ENCODE data around the gene MTMR6. TPM values are rescaled to one million over a fixed set of nuclear protein-coding genes. Genes with fewer than 3 reads are reported as not detected.

MTMR6 gene
- total RNA-seq, 1 donor from 2014 or later: 27.6 TPM

- TF ChIP-seq CTCF (IDR thresholded peaks at IDR 0.05; ENCODE audit: insufficient read depth, low read length, poor library complexity, severe bottlenecking): no peak
- no peak for DNase-seq (ENCODE audit: low read depth)
- peak overlapping the region; percentile 96 for H3K4me3 ChIP-seq (ENCODE audit: low read depth, low read length)
- H3K27me3 ChIP-seq (ENCODE audit: control insufficient read depth, insufficient read depth, low read length): no peaks in the 10 kb centered on the region
- no peaks in the 10 kb centered on the region for H3K36me3 ChIP-seq (ENCODE audit: control insufficient read depth, insufficient read depth, low read length)
Measured at GRCh38 chr13:25300861-25301346, 13.6 kb upstream of the MTMR6 start.

- Histone ChIP-seq H3K4me3 (ENCODE audit: low read depth, low read length) (no peak overlapping the region), H3K27me3 (ENCODE audit: control insufficient read depth, insufficient read depth, low read length) (no peaks in the 10 kb centered on the region), H3K36me3 (ENCODE audit: control insufficient read depth, insufficient read depth, low read length) (no peaks in the 10 kb centered on the region)
- no peak for TF ChIP-seq CTCF (IDR thresholded peaks at IDR 0.05; ENCODE audit: insufficient read depth, low read length, poor library complexity, severe bottlenecking)
- DNase-seq (ENCODE audit: low read depth): no peak
Measured at GRCh38 chr13:25295701-25296100, 8.4 kb upstream of the MTMR6 start.

- Histone ChIP-seq H3K4me3 (ENCODE audit: low read depth, low read length) (no peak overlapping the region), H3K27me3 (ENCODE audit: control insufficient read depth, insufficient read depth, low read length) (no peaks in the 10 kb centered on the region), H3K36me3 (ENCODE audit: control insufficient read depth, insufficient read depth, low read length) (no peaks in the 10 kb centered on the region)
- TF ChIP-seq CTCF (IDR thresholded peaks at IDR 0.05; ENCODE audit: insufficient read depth, low read length, poor library complexity, severe bottlenecking): no peak
- no peak for DNase-seq (ENCODE audit: low read depth)
Measured at GRCh38 chr13:25295228-25295627, 7.9 kb upstream of the MTMR6 start.

- TF ChIP-seq CTCF (IDR thresholded peaks at IDR 0.05; ENCODE audit: insufficient read depth, low read length, poor library complexity, severe bottlenecking): no peak
- H3K4me3 ChIP-seq (ENCODE audit: low read depth, low read length): no peak overlapping the region
- H3K27me3 ChIP-seq (ENCODE audit: control insufficient read depth, insufficient read depth, low read length): no peaks in the 10 kb centered on the region
- no peaks in the 10 kb centered on the region for H3K36me3 ChIP-seq (ENCODE audit: control insufficient read depth, insufficient read depth, low read length)
- DNase-seq (ENCODE audit: low read depth): peak; percentile 34
Measured at GRCh38 chr13:25292301-25292700, 5.0 kb upstream of the MTMR6 start.

- TF ChIP-seq CTCF (IDR thresholded peaks at IDR 0.05; ENCODE audit: insufficient read depth, low read length, poor library complexity, severe bottlenecking): no peak
- Histone ChIP-seq H3K27me3 (ENCODE audit: control insufficient read depth, insufficient read depth, low read length) (no peaks in the 10 kb centered on the region), H3K4me3 (ENCODE audit: low read depth, low read length) (no peak overlapping the region), H3K36me3 (ENCODE audit: control insufficient read depth, insufficient read depth, low read length) (no peaks in the 10 kb centered on the region)
- DNase-seq (ENCODE audit: low read depth): no peak
Measured at GRCh38 chr13:25291691-25292090, 4.4 kb upstream of the MTMR6 start.

- Histone ChIP-seq H3K27me3 (ENCODE audit: control insufficient read depth, insufficient read depth, low read length) (no peaks in the 10 kb centered on the region), H3K36me3 (ENCODE audit: control insufficient read depth, insufficient read depth, low read length) (no peaks in the 10 kb centered on the region), H3K4me3 (ENCODE audit: low read depth, low read length) (no peak overlapping the region)
- no peak for DNase-seq (ENCODE audit: low read depth)
- no peak for TF ChIP-seq CTCF (IDR thresholded peaks at IDR 0.05; ENCODE audit: insufficient read depth, low read length, poor library complexity, severe bottlenecking)
Measured at GRCh38 chr13:25288966-25289365, 1.7 kb upstream of the MTMR6 start.

Measured in kidney epithelial cell (primary cell).